ENCODE results near the gene CRYGC.
A peak's percentile ranks its signal among the peaks of the same experiment; 100 is the strongest.
"Not testable (repeated sequence)": the region's sequence is repeated elsewhere in the genome, so short reads cannot be mapped to it uniquely, and the experiment has no call there.

The CRYGC gene

GRCh38 chr2:208136716-208137094 lies 7.1 kb upstream of the CRYGC start:
- no peak for DNase-seq (ENCODE audit: low spot score)

- no peak for DNase-seq (ENCODE audit: low spot score)
These were observed 6.4 kb upstream of the CRYGC start for GRCh38 chr2:208135794-208136715.

DNA sequence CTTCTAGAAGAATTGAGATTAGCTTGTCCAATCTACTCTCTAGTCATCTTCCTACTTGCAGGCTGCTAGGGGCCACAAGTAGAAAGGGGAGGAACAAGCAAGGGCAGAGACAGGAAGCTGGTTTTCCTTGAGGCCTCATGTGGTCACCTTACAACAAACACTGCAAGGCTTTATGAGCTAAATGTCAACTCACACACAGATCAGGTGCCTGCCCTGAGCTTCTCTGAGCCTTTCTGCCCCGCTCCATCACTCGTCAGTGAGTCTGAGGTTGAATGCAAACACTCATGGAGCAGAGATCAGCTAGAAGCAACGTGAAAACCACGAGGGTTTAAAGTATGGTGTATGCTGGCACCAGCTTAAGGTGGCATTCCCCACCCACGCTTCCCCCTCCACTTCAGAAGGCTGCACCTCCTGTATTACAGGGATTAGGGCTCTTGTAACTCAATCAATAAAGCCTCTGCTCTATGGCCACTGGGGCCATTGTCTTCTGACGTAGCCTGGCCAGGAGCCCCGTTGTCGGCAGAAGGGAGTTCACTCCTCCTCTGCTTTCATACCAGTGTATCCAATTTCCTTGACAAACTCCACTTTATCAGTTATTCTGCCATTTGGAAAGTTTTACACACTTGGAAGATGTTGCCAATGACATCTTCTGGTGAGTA lies 5.4 kb upstream of the CRYGC start:
- DNase-seq (ENCODE audit: low spot score), result no peak

DNA sequence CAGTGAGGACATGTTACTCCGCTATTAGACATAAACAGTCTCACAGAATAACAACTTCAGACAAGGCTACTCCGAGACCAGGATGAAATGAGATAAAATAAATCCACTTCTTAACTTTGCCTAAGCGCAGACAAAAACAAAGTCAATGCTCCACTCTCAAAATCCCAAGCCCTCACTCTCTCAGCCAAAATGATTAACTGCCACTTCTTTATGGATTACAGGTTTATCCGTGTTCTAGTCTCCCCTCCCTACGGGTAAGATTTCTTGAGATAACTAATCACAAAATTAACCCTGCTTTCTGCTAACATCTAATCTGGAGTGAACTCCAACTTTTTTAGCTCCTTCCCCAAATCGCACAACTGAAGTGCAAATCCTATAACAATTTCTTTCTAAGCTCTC lies 1.1 kb upstream of the CRYGC start:
- no peak for DNase-seq (ENCODE audit: low spot score)

DNA sequence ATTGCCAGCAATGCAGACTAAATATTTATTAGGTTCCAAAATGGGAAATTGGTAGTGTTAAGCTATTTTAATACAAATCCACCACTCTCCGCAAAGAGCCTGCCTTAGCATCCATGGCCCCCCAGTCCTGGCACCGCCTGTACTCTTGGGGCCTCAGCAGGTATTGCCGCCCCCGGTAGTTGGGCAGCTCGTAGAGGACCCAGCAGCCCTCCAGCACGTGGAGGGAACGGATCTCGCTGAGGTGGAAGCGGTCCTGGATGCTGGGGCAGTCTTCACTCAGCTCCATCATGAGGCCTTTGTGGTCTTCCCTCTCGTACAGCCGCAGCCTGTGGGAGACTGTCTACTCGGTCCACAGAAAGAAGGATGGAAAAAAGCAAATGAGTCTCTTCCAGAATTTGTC lies 1.5 kb downstream of the CRYGC start:
- no peak for DNase-seq (ENCODE audit: low spot score)

DNA sequence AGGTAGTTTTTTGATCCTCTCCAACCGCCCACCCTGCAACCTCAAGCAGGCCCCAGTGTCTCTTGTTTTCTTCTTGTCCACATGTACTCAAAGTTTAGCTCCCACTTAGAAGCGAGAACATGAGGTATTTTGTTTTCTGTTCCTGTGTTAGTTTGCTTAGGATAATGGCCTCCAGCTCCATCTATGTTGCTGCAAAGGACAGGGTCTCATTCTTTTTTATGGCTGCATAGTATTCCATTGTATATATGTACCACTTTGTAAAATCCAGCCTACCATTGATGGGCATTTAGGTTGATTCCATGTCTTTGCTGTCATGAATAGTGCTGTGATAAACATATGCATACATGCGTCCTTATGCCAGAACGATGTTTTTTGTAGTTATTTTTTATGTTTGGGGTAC lies 2.5 kb downstream of the CRYGC start:
- no peak for DNase-seq (ENCODE audit: low spot score)

GRCh38 chr2:208125251-208125650 lies 4.4 kb downstream of the CRYGC start:
- DNase-seq (ENCODE audit: low spot score), result no peak

GRCh38 chr2:208124013-208124715 lies 5.5 kb downstream of the CRYGC start, which contains the start of gene CRYGD:
TSS of gene CRYGD (minus strand) at chr2:208124524. CDS start at chr2:208124473, 51 bp downstream.
- not testable (repeated sequence) for DNase-seq (ENCODE audit: low spot score)

GRCh38 chr2:208122248-208122647 lies 7.4 kb downstream of the CRYGC start:
- no peak for DNase-seq (ENCODE audit: low spot score)

DNA sequence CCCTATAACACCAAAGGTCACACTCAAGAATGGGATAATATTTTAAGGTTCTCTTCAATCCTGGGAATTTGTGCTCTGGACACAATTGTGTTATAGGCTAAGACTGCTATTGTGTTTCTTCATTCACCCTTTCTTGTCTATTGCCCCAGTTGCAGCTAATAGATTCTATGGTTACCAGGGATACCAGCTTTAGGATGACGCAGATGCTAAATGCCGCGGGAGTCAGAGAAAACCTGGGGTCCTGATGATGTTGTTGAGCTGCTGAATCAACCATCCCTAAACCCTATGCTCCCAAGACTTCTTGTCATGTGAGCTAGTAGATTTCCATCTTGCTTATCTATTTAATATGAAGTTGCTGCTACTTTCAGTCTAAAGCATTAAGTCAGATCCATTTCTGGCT lies 10.7 kb downstream of the CRYGC start:
- DNase-seq (ENCODE audit: low spot score), result no peak

DNA sequence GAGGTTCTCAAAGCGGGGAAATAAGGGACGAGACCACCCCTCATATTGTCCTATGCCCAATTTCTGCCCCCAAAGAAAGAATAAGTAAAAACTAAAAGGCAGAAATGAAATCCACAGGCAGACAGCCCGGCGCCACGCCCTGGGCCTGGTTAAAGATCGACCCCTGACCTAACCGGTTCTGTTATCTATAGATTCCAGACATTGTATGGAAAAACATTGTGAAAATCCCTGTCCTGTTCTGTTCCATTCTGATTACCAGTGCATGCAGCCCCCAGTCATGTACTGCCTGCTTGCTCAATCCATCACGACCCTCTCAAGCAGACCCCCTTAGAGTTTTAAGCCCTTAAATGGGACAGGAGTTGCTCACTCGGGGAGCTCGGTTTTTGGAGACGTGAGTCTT lies 12.2 kb downstream of the CRYGC start:
- not testable (repeated sequence) for DNase-seq (ENCODE audit: low spot score)

DNA sequence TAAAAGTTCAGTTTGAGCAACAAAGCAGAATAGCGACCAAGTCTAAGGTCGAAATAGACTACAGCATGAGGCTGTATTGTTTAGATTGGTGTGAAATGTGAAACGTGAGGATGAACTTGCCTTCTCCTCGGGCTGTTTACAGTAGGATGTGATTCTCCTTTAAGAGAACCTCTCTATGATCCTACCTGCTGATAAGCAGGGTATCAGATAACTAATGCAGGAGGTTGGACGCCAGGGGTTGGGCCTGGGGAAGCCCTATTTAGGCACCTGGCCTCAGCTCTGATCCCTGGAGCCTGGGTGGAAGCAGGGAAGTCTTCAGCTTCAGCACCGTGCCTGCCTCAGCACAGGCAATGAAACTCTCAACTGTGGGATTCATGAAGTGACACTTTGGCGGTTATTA lies 16.7 kb downstream of the CRYGC start:
- no peak for DNase-seq (ENCODE audit: low spot score)

DNA sequence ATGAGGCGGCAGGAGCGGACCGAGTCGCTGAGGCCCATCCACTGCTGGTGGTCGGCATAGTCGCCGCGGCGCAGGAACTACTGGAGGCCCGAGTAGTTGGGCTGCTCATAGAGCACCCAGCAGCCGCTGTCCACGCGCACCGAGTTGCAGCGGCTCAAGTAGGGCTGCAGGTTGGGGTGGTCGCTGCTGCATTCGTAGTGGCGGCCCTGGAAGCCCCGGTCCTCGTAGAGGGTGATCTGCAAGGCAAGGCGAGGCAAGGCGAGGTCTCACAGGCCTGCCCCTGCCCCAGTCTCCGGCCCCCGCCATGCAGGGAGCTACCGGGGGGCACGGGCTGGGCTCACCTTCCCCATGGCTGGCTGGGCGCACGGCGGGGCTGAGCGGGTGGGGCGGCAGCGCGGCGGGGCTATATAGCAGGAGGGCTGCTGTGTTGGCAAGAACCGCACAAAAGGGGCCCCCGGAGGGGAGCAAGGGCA lies 17.3 kb downstream of the CRYGC start:
- DNase-seq (ENCODE audit: low spot score), result not testable (repeated sequence)

DNA sequence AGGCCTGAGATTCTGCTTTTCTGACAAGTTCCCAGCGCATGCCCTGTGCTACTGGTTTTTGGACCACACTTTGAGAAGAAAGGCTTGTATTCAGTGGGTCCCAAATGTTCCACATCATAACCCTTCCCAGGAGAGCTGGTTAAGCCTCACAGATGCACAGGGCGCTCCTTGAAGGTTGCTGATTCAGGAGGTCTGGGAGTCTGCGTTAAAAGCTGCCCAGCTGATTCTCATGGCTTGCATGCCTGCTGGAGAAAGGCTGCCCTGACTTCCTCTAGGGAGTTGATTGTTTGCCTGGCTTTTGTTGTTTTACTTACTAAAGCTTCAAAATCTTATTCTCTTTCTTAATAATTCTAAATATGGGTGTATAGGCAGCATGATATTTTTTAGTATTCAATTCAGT lies 26.0 kb downstream of the CRYGC start:
- DNase-seq (ENCODE audit: low spot score), result no peak

DNA sequence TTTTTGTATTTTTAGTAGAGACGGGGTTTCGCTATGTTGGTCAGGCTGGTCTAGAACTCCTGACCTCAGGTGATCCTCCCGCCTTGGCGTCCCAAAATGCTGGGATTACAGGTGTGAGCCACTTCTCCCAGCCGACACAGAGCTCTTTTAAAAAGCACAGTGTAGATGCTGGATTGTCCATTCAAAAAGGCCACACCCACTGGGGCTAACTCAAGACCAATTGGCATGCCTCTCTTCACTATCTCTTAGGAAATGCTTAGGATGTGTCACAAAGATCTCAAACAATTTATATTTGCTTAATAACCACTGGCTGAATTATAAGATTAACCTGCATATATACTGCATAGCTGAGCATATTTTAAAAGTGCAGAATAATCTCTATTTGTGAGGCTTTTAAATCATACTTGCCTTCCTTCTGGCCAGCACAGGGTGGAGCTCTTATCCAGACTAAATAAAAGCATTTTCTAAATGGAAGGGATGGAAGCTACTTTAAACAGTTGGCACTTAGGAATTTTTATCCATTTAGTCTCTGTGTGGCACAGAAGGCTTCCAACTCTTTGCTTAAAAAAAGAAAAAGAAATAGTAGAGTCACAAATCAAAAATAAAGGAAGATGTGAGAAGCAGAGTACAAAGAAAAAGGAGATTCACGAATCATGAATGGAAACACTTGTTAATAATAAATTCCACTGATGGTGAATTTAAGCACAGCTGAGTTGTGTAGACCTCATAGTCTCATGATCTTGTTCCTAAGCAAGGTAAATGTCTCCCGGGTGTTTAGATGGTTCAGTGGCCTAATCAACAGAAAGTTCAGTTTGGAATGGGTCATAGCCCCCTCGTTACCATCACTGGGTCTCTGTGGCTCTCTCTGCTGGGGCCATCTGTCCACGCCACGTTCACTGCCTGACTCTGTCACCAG lies 27.7 kb downstream of the CRYGC start:
- DNase-seq (ENCODE audit: low spot score), result peak; percentile 31

- no peak for DNase-seq (ENCODE audit: low spot score)
These were observed 29.8 kb downstream of the CRYGC start for GRCh38 chr2:208099682-208100470.

DNA sequence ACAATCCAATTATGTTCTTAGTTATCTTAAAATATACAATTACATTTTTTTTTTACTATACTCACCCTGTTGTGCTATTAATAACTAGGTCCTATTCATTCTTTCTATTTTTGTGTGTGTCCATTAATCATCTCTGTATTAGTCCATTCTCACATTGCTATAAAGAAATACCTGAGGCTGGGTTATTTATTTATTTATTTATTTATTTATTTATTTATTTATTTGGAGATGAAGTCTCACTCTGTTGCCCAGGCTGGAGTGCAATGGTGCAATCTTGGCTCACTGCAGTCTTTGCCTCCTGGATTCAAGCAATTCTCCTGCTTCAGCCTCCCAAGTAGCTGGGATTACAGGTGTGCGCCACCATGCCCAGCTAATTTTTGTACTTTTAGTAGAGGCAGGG lies 30.9 kb downstream of the CRYGC start:
- not testable (repeated sequence) for DNase-seq (ENCODE audit: low spot score)

- DNase-seq (ENCODE audit: low spot score), result no peak
These were observed 31.4 kb downstream of the CRYGC start for GRCh38 chr2:208098267-208098666.

DNA sequence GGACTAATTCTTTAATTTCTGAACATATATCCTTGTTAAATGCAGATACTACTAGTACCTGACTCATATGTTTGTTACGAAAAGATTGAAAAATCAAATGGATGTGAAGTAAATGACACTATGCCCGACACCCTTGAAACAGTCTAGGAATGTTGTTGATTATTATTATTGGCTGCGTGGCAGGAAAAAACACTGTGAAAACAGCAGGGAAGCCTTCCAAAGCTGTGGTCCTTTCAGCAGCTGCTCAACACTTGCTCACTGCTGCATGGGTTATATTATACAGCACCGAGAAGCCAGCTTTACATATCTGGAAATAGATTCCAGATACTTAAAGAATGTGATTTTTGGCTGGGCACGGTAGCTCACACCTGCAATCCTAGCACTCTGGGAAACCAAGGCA lies 31.8 kb downstream of the CRYGC start:
- DNase-seq (ENCODE audit: low spot score), result no peak

GRCh38 chr2:208097313-208097712 lies 32.3 kb downstream of the CRYGC start:
- DNase-seq (ENCODE audit: low spot score), result no peak

- DNase-seq (ENCODE audit: low spot score), result no peak
These were observed 33.5 kb downstream of the CRYGC start for GRCh38 chr2:208096080-208096479.
